Gastrocnemius medialis (tissue), 4 donors: ENCODE results near the gene TERF2IP.

Experiments used
- POLR2A ChIP-seq, 2 donors: fragments of 450-650 bp; IDR thresholded peaks; one replicate each; pipeline ENCODE4 v1.6.1; 2017; ENCODE audit warnings: antibody characterized with exemption in 2 of 2, mild to moderate bottlenecking in 2 of 2, moderate library complexity in 2 of 2
- TF ChIP-seq, protein P1 (sequence below), 5 experiments: fragments of 450-650 bp in 3 of 5; fragments of 200-600 bp in 2 of 5; sonication (generic) in 2 of 5; IDR thresholded peaks in 4 of 5; conservative IDR thresholded peaks in 1 of 5; 1 replicate in 4 of 5; 2 replicates in 1 of 5; pipeline ENCODE4 v1.5.1; 2016 to 2019; ENCODE audit warnings: antibody characterized with exemption in 5 of 5, mild to moderate bottlenecking in 3 of 5, moderate library complexity in 3 of 5

DNA sequence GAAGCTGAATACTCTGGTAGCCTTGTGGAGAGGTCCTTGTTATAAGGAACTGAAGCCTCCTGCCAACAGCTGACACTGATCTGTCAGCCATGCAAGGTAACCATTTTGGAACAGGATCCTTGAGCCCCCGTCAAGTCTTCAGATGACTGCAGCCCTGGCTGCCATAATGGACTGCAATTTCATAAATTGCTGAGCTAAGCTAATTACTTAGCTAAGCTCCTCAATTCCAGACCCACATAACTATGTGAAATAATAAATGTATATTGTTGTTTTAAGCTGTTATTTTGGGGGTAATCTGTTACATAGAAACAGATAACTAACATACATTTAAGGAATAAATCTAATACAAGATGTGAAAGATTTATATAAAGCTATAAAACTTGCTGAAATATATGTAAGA is 41.1 kb upstream of the TERF2IP start:
- TF ChIP-seq, protein P1, sequence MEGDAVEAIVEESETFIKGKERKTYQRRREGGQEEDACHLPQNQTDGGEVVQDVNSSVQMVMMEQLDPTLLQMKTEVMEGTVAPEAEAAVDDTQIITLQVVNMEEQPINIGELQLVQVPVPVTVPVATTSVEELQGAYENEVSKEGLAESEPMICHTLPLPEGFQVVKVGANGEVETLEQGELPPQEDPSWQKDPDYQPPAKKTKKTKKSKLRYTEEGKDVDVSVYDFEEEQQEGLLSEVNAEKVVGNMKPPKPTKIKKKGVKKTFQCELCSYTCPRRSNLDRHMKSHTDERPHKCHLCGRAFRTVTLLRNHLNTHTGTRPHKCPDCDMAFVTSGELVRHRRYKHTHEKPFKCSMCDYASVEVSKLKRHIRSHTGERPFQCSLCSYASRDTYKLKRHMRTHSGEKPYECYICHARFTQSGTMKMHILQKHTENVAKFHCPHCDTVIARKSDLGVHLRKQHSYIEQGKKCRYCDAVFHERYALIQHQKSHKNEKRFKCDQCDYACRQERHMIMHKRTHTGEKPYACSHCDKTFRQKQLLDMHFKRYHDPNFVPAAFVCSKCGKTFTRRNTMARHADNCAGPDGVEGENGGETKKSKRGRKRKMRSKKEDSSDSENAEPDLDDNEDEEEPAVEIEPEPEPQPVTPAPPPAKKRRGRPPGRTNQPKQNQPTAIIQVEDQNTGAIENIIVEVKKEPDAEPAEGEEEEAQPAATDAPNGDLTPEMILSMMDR (IDR thresholded peaks at IDR 0.05 in 4 of 5, conservative IDR thresholded peaks at IDR 0.05 in 1 of 5) = no peak
- TF ChIP-seq POLR2A (IDR thresholded peaks at IDR 0.05) = no peak
